ENCODE results near the gene LRFN2. TPM values are rescaled to one million over a fixed set of nuclear protein-coding genes. Genes with fewer than 3 reads are reported as not detected.

Gene LRFN2
- total and polyA plus RNA-seq, 11 donors = not detected

- H3K9me3 ChIP-seq = no peaks in the 10 kb centered on the region
- TF ChIP-seq CTCF (IDR thresholded peaks at IDR 0.05) (no peak), POLR2A (IDR thresholded peaks at IDR 0.05) (no peak)
- no peaks in the 10 kb centered on the region for H3K4me1 ChIP-seq
- intact Hi-C loops (cut with DNase I) = no loop called here
- H3K4me3 ChIP-seq = no peak overlapping the region
- no peak overlapping the region for H3K27ac ChIP-seq
- DNase-seq (no peak), ATAC-seq (no peak)
- WGBS, 4 donors = 80 to 90% (median 84%) methylated on average over 5 to 6 of the region's 6 CpGs
- peaks cover 0 to 17% (median 0%) of the 10 kb centered on the region in 9 donors for H3K27me3 ChIP-seq
- no peaks in the 10 kb centered on the region for H3K36me3 ChIP-seq
Measured at GRCh38 chr6:40438246-40438887, 148.8 kb downstream of the LRFN2 start.

GRCh38 chr6:40437631-40438030 lies 149.5 kb downstream of the LRFN2 start:
- Histone ChIP-seq H3K36me3 (no peaks in the 10 kb centered on the region), H3K4me1 (no peaks in the 10 kb centered on the region), H3K4me3 (no peak overlapping the region), H3K9me3 (no peaks in the 10 kb centered on the region), H3K27me3 (peaks cover 0 to 24% (median 2%) of the 10 kb centered on the region in 9 donors), H3K27ac (no peak overlapping the region)
- 86 to 97% (median 93%) methylated on average over 2 of the region's 2 CpGs for WGBS, 4 donors
- intact Hi-C loops (cut with DNase I) = no loop called here
- ATAC-seq (no peak), DNase-seq (no peak)
- TF ChIP-seq POLR2A (IDR thresholded peaks at IDR 0.05) (no peak), CTCF (IDR thresholded peaks at IDR 0.05) (no peak)

GRCh38 chr6:40436685-40437604 lies 150.2 kb downstream of the LRFN2 start:
- ATAC-seq = peak in 3 of 4 donors; percentile 31 to 54 (median 45)
- WGBS, 4 donors = 64 to 76% (median 72%) methylated on average over 8 of the region's 8 CpGs

More at GRCh38 chr6:40436685-40437604, 150.2 kb downstream of the LRFN2 start:
- peak in 1 of 5 donors; percentile 40 for DNase-seq
- Histone ChIP-seq H3K4me3 (no peak overlapping the region), H3K27me3 (peaks cover 0 to 31% (median 7%) of the 10 kb centered on the region in 9 donors), H3K27ac (no peak overlapping the region), H3K9me3 (no peaks in the 10 kb centered on the region), H3K4me1 (no peaks in the 10 kb centered on the region), H3K36me3 (no peaks in the 10 kb centered on the region)
- intact Hi-C loops (cut with DNase I) = no loop called here
- no peak for TF ChIP-seq POLR2A (IDR thresholded peaks at IDR 0.05)
- TF ChIP-seq CTCF (IDR thresholded peaks at IDR 0.05) = no peak
